ENCODE results near the gene PDZD4.

PDZD4 gene

GRCh38 chrX:153766098-153766817 lies 64.1 kb downstream of the PDZD4 start:
- DNase-seq (ENCODE audit: low read depth), result no peak
- no peak for TF ChIP-seq CTCF (IDR thresholded peaks at IDR 0.05; ENCODE audit: control insufficient read depth, insufficient read depth, low read depth, low read length, missing control alignments)
- peak overlapping the region; percentile 53 for H3K4me3 ChIP-seq (ENCODE audit: control insufficient read depth, low read depth, low read length)

DNA sequence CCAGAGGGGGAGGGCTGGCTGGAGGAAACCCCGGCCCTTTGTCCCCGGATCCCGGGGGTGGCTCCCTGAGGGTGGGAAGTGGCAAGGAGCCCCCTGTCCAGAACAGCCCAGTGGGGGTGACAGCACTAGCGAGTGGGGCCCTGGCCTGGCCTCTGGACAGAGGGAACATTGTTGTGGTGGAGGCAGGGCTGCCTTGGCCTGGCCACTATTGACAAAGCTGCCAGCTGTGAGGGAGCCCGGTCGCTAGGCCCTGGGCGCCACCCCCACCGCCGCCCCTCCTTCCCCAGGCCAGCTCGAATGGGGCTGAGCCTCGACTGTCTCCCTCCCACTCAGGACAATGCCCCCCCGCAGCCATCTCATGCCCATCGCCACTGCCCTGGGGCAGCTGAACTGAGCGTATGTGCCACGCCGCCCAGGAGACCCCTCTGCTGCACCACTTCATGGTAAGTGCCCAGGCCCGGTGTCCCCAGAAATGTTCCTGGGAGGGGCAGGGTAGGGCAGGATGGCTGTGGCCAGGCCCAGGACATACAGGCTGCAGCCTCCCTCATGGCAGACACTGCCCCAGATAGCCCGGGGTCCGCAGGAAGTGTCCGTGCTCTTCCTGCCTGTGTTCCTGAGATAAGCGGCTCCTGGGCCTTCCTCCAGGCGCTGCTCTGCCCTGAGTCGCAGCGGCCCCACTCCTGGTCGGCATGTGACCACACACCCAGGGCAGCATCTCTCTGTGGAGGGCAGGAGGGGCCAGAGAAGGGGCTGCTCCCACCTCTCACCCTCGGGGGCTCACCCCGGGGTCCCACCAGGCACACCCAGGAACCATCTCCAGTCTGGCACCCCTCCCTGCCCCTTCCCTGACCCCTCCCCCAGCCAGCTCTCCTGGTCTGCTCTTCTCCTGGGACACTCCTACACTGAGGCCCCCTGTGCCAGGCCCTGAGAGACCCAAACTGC lies 64.9 kb downstream of the PDZD4 start:
- TF ChIP-seq CTCF (IDR thresholded peaks at IDR 0.05; ENCODE audit: control insufficient read depth, insufficient read depth, low read depth, low read length, missing control alignments), result no peak
- H3K4me3 ChIP-seq (ENCODE audit: control insufficient read depth, low read depth, low read length), result peak overlapping the region; percentile 53
- DNase-seq (ENCODE audit: low read depth), result no peak

DNA sequence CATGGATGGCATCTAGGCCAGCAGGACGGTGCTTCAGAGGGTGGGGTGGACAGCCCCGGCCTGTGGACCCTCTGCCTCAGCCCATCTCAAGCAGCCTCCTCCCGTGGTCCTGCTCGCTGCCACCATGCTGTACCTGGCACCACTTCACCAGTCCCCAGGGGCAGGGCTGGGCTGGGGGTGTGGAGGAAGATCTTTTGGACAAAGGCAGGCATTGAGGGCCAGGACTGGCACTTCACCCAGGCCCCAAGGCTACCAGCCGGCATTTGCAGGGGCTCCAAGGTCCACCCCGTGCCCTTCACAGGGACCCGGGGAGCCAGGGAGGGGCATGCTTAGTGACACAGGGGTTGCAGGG lies 65.6 kb downstream of the PDZD4 start:
- TF ChIP-seq CTCF (IDR thresholded peaks at IDR 0.05; ENCODE audit: control insufficient read depth, insufficient read depth, low read depth, low read length, missing control alignments), result no peak
- peak overlapping the region; percentile 53 for H3K4me3 ChIP-seq (ENCODE audit: control insufficient read depth, low read depth, low read length)
- no peak for DNase-seq (ENCODE audit: low read depth)

DNA sequence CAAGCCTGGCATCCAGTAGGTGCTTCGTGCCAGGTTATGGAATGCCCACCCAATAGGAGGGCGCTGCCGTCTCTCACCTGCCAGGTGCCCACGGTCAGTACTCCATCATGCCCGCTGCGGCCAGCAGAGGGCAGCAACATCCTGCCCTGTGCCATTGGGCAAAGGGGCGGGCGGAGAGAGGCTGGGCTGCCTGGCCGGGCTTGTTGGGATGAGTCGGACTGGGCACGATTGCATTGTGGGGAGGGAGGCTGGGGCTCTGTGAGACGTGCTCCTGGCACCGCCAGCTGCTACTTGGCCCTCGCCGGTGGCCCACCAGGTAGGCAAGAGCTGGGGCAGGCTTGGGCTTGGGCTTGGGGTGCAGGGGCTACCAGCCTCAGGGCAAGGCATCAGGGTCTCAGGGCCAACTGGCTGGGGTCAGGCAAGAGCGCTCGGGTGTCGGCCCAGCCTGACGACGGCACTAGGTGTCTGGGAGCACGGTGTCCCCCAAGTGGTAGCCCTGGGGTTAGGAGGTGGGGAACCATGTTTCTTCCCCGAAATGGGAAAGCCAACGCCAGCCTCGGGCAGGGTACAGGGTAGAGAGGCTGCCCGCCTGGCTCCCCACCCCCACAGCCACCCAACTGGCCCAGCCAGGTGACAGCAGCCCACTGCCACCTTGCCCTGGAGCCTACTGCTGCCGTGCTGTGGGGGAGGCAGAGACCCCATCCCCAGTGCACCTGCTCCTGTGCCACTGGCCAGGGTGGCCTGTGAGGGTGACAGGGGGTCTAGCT lies 66.2 kb downstream of the PDZD4 start, which contains the start of gene PLXNB3:
PLXNB3 (plus strand) TSS at position 261 of the 767 bp plus-strand sequence. CDS start 1,287 bp downstream, outside the sequence.
- DNase-seq (ENCODE audit: low read depth), result peak; percentile 25
- H3K4me3 ChIP-seq (ENCODE audit: control insufficient read depth, low read depth, low read length), result peak within 1 kb of the TSS; percentile 53
- TF ChIP-seq CTCF (IDR thresholded peaks at IDR 0.05; ENCODE audit: control insufficient read depth, insufficient read depth, low read depth, low read length, missing control alignments), result peak; percentile 91

- no peak overlapping the region for H3K4me3 ChIP-seq (ENCODE audit: control insufficient read depth, low read depth, low read length)
- no peak for DNase-seq (ENCODE audit: low read depth)
- no peak for TF ChIP-seq CTCF (IDR thresholded peaks at IDR 0.05; ENCODE audit: control insufficient read depth, insufficient read depth, low read depth, low read length, missing control alignments)
Measured at GRCh38 chrX:153763298-153763932, 66.9 kb downstream of the PDZD4 start.

All from AG09309 (cell line).